Jurkat, Clone E6-1 (cell line): ENCODE data around the gene FLYWCH1.

Source experiments
- DNase-seq: peaks from one replicate; pipeline ENCODE4 v3.0.0-alpha.2; 2011; ENCODE audit warnings: low read depth, low spot score
- H3K4me3 ChIP-seq: 2 replicates; pipeline ENCODE4 v1.5.1; 2011; ENCODE audit warnings: mild to moderate bottlenecking, low read length, control low read depth, moderate library complexity

The FLYWCH1 gene

DNA sequence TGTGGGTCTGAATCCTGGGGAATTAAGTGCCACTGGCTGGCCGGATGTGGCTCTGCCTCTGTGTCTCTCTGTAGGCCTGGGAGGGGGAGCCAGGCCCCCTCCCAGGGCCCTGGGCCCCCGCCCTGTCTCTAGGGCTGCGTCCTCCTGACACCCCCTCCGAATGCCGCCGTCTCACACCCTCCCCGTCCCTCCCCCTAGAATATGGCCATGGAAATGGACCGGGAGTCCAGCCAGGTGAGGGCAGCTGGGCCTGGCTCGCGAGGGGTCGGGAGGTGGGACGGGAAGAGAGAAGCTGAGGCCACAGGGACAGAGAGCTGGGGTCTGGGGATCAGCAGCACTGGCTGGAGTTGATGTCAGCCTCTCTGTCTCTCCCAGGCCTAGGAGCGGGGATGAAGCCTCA, 84.6 kb downstream of the FLYWCH1 start:
- no peak overlapping the region for H3K4me3 ChIP-seq
- no peak for DNase-seq

DNA sequence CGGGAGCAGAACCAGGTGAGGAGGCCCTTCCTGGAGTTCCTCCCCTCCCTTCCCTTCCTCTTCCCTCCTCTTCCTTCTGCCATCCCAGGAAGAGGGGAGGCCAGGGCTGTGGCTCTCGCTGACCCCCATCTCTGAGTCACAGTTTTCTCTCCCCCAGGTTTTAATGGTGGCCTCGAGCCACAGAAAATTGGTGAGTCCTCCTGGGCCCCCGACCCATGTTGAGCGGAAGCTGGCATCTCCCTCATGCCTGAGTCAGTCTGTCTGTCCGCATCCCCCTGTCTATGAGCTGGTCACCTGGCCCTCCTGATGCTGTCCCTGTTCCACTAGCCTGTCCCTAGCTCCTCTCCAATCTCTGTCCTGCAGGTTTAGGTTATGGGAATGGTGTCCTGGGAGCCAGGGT, 88.2 kb downstream of the FLYWCH1 start:
- no peak for DNase-seq
- H3K4me3 ChIP-seq: no peak overlapping the region

DNA sequence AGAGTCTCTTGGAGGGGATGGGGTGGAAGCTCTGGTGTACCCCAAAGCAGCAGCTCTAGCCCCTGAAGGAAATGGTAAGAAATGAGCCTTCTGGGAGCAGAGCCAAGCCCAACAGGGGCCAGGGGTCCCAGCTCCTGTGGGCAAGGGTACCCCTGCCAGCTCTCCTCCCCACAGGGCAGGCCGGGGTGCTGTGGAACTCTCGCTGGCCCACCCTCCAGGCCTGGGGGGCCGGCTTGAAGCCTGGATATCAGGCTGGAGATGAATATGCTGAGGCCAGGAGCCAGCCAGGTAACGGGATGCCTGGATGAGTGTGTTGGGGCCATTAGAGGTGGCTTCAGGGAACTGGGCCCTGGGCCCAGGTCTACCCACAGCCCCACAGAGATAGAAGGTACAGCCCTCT, 88.8 kb downstream of the FLYWCH1 start:
- no peak for DNase-seq
- H3K4me3 ChIP-seq: no peak overlapping the region
